ENCODE measurements around the gene OLFM4.

OLFM4 gene

GRCh38 chr13:53045189-53045588 is 16.6 kb downstream of the OLFM4 start:
- Histone ChIP-seq H3K4me2 (ENCODE audit: low read length) (no peak overlapping the region), H2AFZ (ENCODE audit: insufficient read depth, low read length, poor library complexity) (no peak overlapping the region), H2AK5ac (ENCODE audit: low read length) (no peak overlapping the region), H3K4ac (ENCODE audit: low read depth, low read length) (no peak overlapping the region), H3K79me1 (ENCODE audit: low read length) (no peaks in the 10 kb centered on the region), H2BK120ac (ENCODE audit: insufficient read depth, low read length, poor library complexity) (no peak overlapping the region), H3K4me1 (ENCODE audit: control insufficient read depth in 1 of 2, insufficient read depth in 2 of 2, low read length in 2 of 2) (no peaks in the 10 kb centered on the region), H3K9me3 (ENCODE audit: insufficient read depth, low read depth, low read length) (no peaks in the 10 kb centered on the region), H3K9ac (ENCODE audit: low read length) (no peak overlapping the region), H2BK5ac (ENCODE audit: low read depth, low read length, poor library complexity) (no peak overlapping the region), H4K8ac (ENCODE audit: low read depth, low read length) (no peak overlapping the region), H3K4me3 (ENCODE audit: low read depth, low read length) (no peak overlapping the region), H3K18ac (ENCODE audit: low read length) (no peak overlapping the region), H2BK12ac (ENCODE audit: low read length) (no peak overlapping the region), H3K23ac (ENCODE audit: low read length) (no peak overlapping the region), H3K27ac (ENCODE audit: low read depth, low read length) (no peak overlapping the region), H3K27me3 (ENCODE audit: insufficient read depth, low read length) (no peaks in the 10 kb centered on the region), H4K91ac (ENCODE audit: low read depth, low read length) (no peak overlapping the region), H3K14ac (ENCODE audit: low read length) (no peak overlapping the region), H3K36me3 (ENCODE audit: control insufficient read depth in 1 of 2, insufficient read depth in 2 of 2, low read length in 2 of 2) (no peaks in the 10 kb centered on the region), H4K12ac (ENCODE audit: low read depth, low read length) (no peak overlapping the region), H3K79me2 (ENCODE audit: control insufficient read depth, insufficient read depth, low read length, poor library complexity) (no peaks in the 10 kb centered on the region)
- DNase-seq = no peak

DNA sequence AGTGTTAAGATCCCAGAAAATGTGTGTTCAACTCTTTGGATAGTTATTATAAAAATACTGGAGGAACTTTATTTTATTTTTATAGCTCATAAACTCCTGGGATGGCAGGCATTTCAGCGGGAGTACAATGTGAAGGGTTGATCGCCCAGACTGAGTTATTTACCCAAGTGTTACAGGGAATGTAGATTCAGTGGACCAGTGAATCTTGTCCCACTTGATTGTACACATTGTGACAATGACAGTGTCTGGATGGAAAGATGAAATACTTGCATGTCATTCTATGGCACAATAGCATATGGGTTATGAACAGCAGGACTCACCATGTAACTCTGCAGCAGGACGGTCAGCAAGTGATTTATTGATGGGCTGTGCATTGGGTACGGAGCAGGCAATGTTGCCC is 20.3 kb downstream of the OLFM4 start:
- no CpG with 5 or more reads among the region's 4 CpGs for WGBS (ENCODE audit: extremely low coverage, insufficient coverage, insufficient read length)
- DNase-seq = no peak
- Histone ChIP-seq H3K4me3 (ENCODE audit: low read depth, low read length) (no peak overlapping the region), H3K9ac (ENCODE audit: low read length) (no peak overlapping the region), H2AK5ac (ENCODE audit: low read length) (no peak overlapping the region), H3K79me1 (ENCODE audit: low read length) (no peaks in the 10 kb centered on the region), H3K36me3 (ENCODE audit: control insufficient read depth in 1 of 2, insufficient read depth in 2 of 2, low read length in 2 of 2) (no peaks in the 10 kb centered on the region), H3K27ac (ENCODE audit: low read depth, low read length) (no peak overlapping the region), H4K91ac (ENCODE audit: low read depth, low read length) (no peak overlapping the region), H3K27me3 (ENCODE audit: insufficient read depth, low read length) (no peaks in the 10 kb centered on the region), H4K12ac (ENCODE audit: low read depth, low read length) (no peak overlapping the region), H3K79me2 (ENCODE audit: control insufficient read depth, insufficient read depth, low read length, poor library complexity) (no peaks in the 10 kb centered on the region), H3K4me1 (ENCODE audit: control insufficient read depth in 1 of 2, insufficient read depth in 2 of 2, low read length in 2 of 2) (no peaks in the 10 kb centered on the region), H3K9me3 (ENCODE audit: insufficient read depth, low read depth, low read length) (no peaks in the 10 kb centered on the region), H2BK120ac (ENCODE audit: insufficient read depth, low read length, poor library complexity) (no peak overlapping the region), H4K8ac (ENCODE audit: low read depth, low read length) (no peak overlapping the region), H2BK5ac (ENCODE audit: low read depth, low read length, poor library complexity) (no peak overlapping the region), H3K4me2 (ENCODE audit: low read length) (no peak overlapping the region), H2AFZ (ENCODE audit: insufficient read depth, low read length, poor library complexity) (no peak overlapping the region), H3K18ac (ENCODE audit: low read length) (no peak overlapping the region), H3K23ac (ENCODE audit: low read length) (no peak overlapping the region), H3K4ac (ENCODE audit: low read depth, low read length) (no peak overlapping the region), H2BK12ac (ENCODE audit: low read length) (no peak overlapping the region), H3K14ac (ENCODE audit: low read length) (no peak overlapping the region)

DNA sequence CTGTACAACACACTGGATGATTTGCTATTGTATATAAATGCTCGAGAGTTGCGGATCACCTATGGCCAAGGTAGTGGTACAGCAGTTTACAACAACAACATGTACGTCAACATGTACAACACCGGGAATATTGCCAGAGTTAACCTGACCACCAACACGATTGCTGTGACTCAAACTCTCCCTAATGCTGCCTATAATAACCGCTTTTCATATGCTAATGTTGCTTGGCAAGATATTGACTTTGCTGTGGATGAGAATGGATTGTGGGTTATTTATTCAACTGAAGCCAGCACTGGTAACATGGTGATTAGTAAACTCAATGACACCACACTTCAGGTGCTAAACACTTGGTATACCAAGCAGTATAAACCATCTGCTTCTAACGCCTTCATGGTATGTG is 21.5 kb downstream of the OLFM4 start:
- Histone ChIP-seq H2BK12ac (ENCODE audit: low read length) (no peak overlapping the region), H4K8ac (ENCODE audit: low read depth, low read length) (no peak overlapping the region), H3K27me3 (ENCODE audit: insufficient read depth, low read length) (no peaks in the 10 kb centered on the region), H3K27ac (ENCODE audit: low read depth, low read length) (no peak overlapping the region), H3K9me3 (ENCODE audit: insufficient read depth, low read depth, low read length) (no peaks in the 10 kb centered on the region), H2BK5ac (ENCODE audit: low read depth, low read length, poor library complexity) (no peak overlapping the region), H4K91ac (ENCODE audit: low read depth, low read length) (no peak overlapping the region), H2BK120ac (ENCODE audit: insufficient read depth, low read length, poor library complexity) (no peak overlapping the region), H3K4me1 (ENCODE audit: control insufficient read depth in 1 of 2, insufficient read depth in 2 of 2, low read length in 2 of 2) (no peaks in the 10 kb centered on the region), H3K9ac (ENCODE audit: low read length) (no peak overlapping the region), H3K4me3 (ENCODE audit: low read depth, low read length) (no peak overlapping the region), H3K14ac (ENCODE audit: low read length) (no peak overlapping the region), H3K18ac (ENCODE audit: low read length) (no peak overlapping the region), H3K23ac (ENCODE audit: low read length) (no peak overlapping the region), H2AK5ac (ENCODE audit: low read length) (no peak overlapping the region), H4K12ac (ENCODE audit: low read depth, low read length) (no peak overlapping the region), H3K4ac (ENCODE audit: low read depth, low read length) (no peak overlapping the region), H2AFZ (ENCODE audit: insufficient read depth, low read length, poor library complexity) (no peak overlapping the region), H3K79me2 (ENCODE audit: control insufficient read depth, insufficient read depth, low read length, poor library complexity) (no peaks in the 10 kb centered on the region), H3K4me2 (ENCODE audit: low read length) (no peak overlapping the region), H3K79me1 (ENCODE audit: low read length) (no peaks in the 10 kb centered on the region), H3K36me3 (ENCODE audit: control insufficient read depth in 1 of 2, insufficient read depth in 2 of 2, low read length in 2 of 2) (no peaks in the 10 kb centered on the region)
- DNase-seq = no peak
- WGBS (ENCODE audit: extremely low coverage, insufficient coverage, insufficient read length) = no CpG with 5 or more reads among the region's 7 CpGs

GRCh38 chr13:53052675-53053074 is 24.1 kb downstream of the OLFM4 start:
- Histone ChIP-seq H3K18ac (ENCODE audit: low read length) (no peak overlapping the region), H3K36me3 (ENCODE audit: control insufficient read depth in 1 of 2, insufficient read depth in 2 of 2, low read length in 2 of 2) (no peaks in the 10 kb centered on the region), H3K79me1 (ENCODE audit: low read length) (no peaks in the 10 kb centered on the region), H3K4me3 (ENCODE audit: low read depth, low read length) (no peak overlapping the region), H3K79me2 (ENCODE audit: control insufficient read depth, insufficient read depth, low read length, poor library complexity) (no peaks in the 10 kb centered on the region), H2BK120ac (ENCODE audit: insufficient read depth, low read length, poor library complexity) (no peak overlapping the region), H3K4ac (ENCODE audit: low read depth, low read length) (no peak overlapping the region), H3K9me3 (ENCODE audit: insufficient read depth, low read depth, low read length) (no peaks in the 10 kb centered on the region), H2AK5ac (ENCODE audit: low read length) (no peak overlapping the region), H4K8ac (ENCODE audit: low read depth, low read length) (no peak overlapping the region), H4K12ac (ENCODE audit: low read depth, low read length) (no peak overlapping the region), H3K23ac (ENCODE audit: low read length) (no peak overlapping the region), H3K4me1 (ENCODE audit: control insufficient read depth in 1 of 2, insufficient read depth in 2 of 2, low read length in 2 of 2) (no peaks in the 10 kb centered on the region), H3K4me2 (ENCODE audit: low read length) (no peak overlapping the region), H2BK12ac (ENCODE audit: low read length) (no peak overlapping the region), H4K91ac (ENCODE audit: low read depth, low read length) (no peak overlapping the region), H3K27me3 (ENCODE audit: insufficient read depth, low read length) (no peaks in the 10 kb centered on the region), H2BK5ac (ENCODE audit: low read depth, low read length, poor library complexity) (no peak overlapping the region), H3K14ac (ENCODE audit: low read length) (no peak overlapping the region), H3K27ac (ENCODE audit: low read depth, low read length) (no peak overlapping the region), H2AFZ (ENCODE audit: insufficient read depth, low read length, poor library complexity) (no peak overlapping the region), H3K9ac (ENCODE audit: low read length) (no peak overlapping the region)
- no CpG with 5 or more reads among the region's 2 CpGs for WGBS (ENCODE audit: extremely low coverage, insufficient coverage, insufficient read length)
- no peak for DNase-seq

DNA sequence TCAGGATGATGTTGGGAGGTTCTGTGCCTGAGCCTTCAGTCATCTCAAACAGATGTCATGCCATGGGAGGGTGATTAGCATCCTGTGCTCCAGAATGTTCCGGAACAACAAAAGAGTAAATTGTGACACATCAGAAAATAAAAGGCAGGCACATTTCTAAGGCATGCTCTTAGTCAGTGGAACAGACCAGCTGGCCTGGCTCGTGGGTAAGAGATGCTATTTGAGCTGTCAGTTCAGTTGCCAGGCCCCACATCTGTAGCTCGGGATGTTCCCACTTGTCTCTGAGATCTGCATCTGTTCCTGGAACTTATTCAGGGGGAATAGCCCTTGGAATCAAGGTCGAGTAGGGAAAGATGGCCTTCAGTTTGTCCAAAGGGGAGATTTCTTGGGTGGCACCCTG is 26.0 kb downstream of the OLFM4 start:
- Histone ChIP-seq H3K14ac (ENCODE audit: low read length) (no peak overlapping the region), H4K8ac (ENCODE audit: low read depth, low read length) (no peak overlapping the region), H3K4me3 (ENCODE audit: low read depth, low read length) (no peak overlapping the region), H3K79me1 (ENCODE audit: low read length) (no peaks in the 10 kb centered on the region), H2BK5ac (ENCODE audit: low read depth, low read length, poor library complexity) (no peak overlapping the region), H3K27ac (ENCODE audit: low read depth, low read length) (no peak overlapping the region), H4K12ac (ENCODE audit: low read depth, low read length) (no peak overlapping the region), H3K9me3 (ENCODE audit: insufficient read depth, low read depth, low read length) (no peaks in the 10 kb centered on the region), H3K23ac (ENCODE audit: low read length) (no peak overlapping the region), H4K91ac (ENCODE audit: low read depth, low read length) (no peak overlapping the region), H3K4me2 (ENCODE audit: low read length) (no peak overlapping the region), H3K27me3 (ENCODE audit: insufficient read depth, low read length) (no peaks in the 10 kb centered on the region), H3K18ac (ENCODE audit: low read length) (no peak overlapping the region), H3K36me3 (ENCODE audit: control insufficient read depth in 1 of 2, insufficient read depth in 2 of 2, low read length in 2 of 2) (no peaks in the 10 kb centered on the region), H2BK120ac (ENCODE audit: insufficient read depth, low read length, poor library complexity) (no peak overlapping the region), H2AK5ac (ENCODE audit: low read length) (no peak overlapping the region), H3K4ac (ENCODE audit: low read depth, low read length) (no peak overlapping the region), H3K79me2 (ENCODE audit: control insufficient read depth, insufficient read depth, low read length, poor library complexity) (no peaks in the 10 kb centered on the region), H3K9ac (ENCODE audit: low read length) (no peak overlapping the region), H3K4me1 (ENCODE audit: control insufficient read depth in 1 of 2, insufficient read depth in 2 of 2, low read length in 2 of 2) (no peaks in the 10 kb centered on the region), H2AFZ (ENCODE audit: insufficient read depth, low read length, poor library complexity) (no peak overlapping the region), H2BK12ac (ENCODE audit: low read length) (no peak overlapping the region)
- no CpG with 5 or more reads among the region's 4 CpGs for WGBS (ENCODE audit: extremely low coverage, insufficient coverage, insufficient read length)
- no peak for DNase-seq
